Measurements from ENCODE around the gene LGMN.

Gene LGMN

GRCh38 chr14:92658160-92658559, 90.3 kb downstream of the LGMN start:
- no peak for DNase-seq (ENCODE audit: low read depth, low spot score)
- no peak overlapping the region for H3K27ac ChIP-seq

- DNase-seq (ENCODE audit: low read depth, low spot score) = no peak
- H3K27ac ChIP-seq = no peak overlapping the region
These were observed 90.8 kb downstream of the LGMN start for GRCh38 chr14:92657457-92658142.

DNA sequence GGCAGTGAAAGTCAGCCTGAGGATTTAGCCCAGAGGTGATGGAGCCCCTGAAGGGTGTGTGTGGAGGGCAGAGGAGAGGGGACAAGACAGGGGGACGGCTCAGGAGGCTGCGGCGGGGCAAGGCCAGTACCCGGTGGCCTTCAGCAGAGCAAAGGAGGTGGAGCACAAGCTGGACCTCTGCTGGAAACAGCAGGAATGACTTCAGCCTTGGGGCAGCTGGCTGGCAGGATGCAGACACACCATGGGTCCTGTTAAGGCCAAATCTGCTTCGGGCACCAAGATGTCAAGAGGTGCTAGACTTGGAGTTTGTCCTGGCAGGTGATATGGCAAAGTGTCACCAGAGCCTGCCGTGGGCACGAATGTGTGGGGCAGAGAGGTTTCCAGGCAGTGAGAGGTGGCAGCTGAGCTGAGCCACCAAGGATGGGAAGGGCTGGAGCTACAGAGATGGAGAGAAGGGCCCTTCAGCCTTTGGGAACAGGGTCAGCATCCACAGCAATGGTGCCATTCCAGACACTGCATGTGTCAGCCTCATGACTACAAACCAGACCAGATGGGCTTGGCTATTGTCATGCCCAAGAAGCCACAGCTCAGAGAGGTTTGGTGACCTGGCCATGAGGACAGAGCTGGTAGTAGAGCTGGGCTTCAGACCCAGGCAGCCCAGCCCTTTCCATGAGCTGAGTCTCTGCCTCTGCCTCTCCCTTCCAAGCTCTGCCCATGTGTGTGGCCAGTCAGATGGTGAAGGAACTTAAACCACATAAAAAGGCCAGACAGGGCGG, 91.9 kb downstream of the LGMN start:
- no peak for DNase-seq (ENCODE audit: low read depth, low spot score)
- no peak overlapping the region for H3K27ac ChIP-seq

GRCh38 chr14:92655419-92656201, 92.8 kb downstream of the LGMN start:
- H3K27ac ChIP-seq = no peak overlapping the region

DNA sequence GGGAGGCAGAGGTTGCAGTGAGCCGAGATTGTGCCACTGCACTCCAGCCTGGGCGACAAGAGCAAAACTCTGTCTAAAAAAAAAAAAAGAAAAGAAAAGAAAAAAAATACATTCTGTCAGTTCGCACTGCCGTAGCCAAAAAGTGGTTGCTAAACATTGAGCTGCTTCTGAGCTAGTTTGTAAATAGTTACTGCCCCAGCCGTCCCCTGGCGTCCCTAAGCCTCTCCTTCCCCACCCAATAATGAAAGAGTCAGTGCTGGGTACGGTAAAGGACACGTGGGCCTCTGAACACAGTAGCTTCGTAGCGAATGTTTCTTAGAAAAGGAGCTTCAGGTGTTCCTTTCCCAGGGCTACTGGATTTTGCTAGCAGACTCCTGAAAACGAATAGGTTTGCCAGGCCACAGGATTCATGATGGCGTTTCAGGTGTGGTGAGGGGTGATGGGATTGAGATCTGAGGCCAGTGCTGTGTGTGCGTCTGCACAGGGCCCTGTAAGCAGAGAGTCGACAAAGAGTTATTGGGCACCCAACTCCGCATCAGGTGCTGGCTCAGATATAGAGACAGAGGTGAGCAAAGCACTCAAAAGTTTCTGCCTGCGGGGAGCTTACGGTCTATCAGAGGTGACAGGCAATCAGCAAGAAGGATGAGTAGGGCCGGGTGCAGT, 94.1 kb downstream of the LGMN start:
- H3K27ac ChIP-seq = no peak overlapping the region
- no peak for DNase-seq (ENCODE audit: low read depth, low spot score)

More at GRCh38 chr14:92655419-92656201, 92.8 kb downstream of the LGMN start:
- no peak for DNase-seq (ENCODE audit: low read depth, low spot score)
